Hematopoietic multipotent progenitor cell treated with erythropoietin and hydrocortisone succinate and interleukin-3 and kit ligand, for 17 days (in vitro differentiated cells): ENCODE measurements around the gene IGSF5.
"Not testable (repeated sequence)": the region's sequence is repeated elsewhere in the genome, so short reads cannot be mapped to it uniquely, and the experiment has no call there.

Experiments used
- DNase-seq: peaks from one replicate; pipeline ENCODE4 v3.0.0-alpha.2; 2015; ENCODE audit warnings: low spot score

Gene IGSF5

DNA sequence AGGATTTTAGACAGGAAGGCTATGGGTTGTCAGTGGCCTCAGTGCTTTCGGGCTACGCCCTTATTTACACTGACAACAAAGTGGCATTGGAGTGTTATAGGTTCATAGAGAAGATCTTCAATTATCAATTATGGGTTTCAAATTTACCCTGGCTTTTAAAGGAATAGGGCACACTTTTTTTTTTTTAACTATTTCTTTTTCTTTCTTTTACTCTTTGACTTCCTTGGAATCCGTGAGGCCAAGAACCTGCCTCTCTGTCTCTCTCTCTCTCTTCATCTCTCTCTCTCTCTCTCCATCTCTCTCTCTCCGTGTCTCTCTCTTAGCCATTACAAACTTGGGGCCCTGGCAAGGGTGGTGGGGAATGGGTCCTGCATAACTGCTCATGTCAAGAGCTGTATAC lies at the start of gene IGSF5:
IGSF5 (plus strand) TSS at position 301 of the 400 bp plus-strand sequence. CDS start 327 bp downstream, outside the sequence.
- DNase-seq = not testable (repeated sequence)

DNA sequence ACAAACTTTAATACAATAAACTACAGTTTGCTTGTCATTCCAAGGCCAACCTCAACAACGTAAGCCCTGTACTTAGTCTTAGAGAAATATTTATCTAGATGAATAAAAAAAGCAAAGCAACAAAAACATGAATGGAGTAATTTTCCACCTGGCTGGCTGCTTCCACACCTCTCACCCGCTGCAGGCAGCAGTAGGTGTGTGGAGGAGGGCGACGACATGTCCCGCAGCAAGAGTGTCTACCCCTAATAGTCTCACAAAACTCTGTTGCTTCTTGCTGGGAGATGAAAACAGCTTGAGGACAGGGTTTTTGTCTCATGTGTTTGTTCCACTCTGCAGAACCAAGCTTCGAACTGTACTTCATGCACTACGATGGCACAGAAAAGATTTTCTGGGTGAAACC lies 48.8 kb upstream of the IGSF5 start:
- DNase-seq = no peak

DNA sequence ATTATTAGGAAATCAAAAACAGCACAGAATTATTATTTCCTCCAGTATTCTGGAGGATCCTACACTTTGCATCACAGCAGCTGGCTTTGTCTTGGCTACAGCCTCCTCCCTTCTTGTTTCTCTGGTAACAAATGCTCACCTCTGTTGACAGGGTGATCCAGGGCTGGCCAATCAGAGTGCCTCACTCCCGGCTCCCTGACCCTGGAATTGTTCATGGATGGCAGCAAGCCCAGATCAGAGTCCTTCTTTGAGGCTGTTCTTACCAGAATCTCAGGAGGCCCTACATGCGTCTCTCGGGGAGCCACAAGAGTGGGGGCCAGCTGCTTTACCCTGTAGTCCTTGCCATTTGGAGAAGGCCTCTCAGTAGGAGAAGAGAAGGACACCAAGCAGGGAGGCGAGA lies 48.4 kb upstream of the IGSF5 start:
- DNase-seq = no peak

DNA sequence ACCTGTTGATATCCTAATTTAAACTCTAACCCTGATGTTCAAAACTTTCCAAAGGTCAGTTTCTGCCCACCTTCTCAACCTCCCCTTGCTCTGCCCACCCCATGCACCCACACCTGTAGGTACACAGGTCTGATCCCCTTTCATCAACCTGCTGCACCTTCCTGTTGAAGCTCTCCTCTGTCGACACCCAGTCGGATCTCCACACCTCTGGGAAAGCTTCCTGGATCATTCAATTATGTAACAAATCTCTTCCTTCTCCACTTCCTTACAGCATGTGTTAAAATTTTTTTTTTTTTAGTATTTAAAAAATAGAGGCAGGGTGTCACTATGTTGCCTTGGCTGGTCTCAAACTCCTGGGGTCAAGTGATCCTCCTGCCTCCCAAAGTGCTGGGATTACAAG lies 44.7 kb upstream of the IGSF5 start:
- DNase-seq = no peak

GRCh38 chr21:39703578-39703977 lies 41.4 kb upstream of the IGSF5 start:
- DNase-seq = no peak

DNA sequence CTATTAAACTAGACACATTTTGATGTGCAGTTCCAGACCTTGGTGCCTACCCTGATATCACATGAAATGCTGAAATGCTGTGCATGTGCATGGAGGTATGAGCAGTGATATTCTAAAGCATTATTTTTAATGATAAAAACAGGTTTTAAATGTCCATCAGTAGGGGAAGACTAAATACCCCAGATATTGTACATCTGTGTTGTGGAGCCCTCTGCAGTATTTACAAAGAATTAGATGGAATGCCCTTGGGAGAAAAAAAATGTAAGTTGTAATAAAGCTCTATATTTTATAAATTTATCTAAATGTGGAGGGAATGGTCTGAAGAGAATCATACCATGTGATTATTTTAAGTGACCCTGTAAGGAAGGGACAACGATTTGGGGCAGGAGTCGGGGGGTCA lies 39.1 kb upstream of the IGSF5 start:
- DNase-seq = no peak

- no peak for DNase-seq
These were observed 37.7 kb upstream of the IGSF5 start for GRCh38 chr21:39707316-39707715.

GRCh38 chr21:39710866-39711265 lies 34.1 kb upstream of the IGSF5 start:
- no peak for DNase-seq

GRCh38 chr21:39712273-39712672 lies 32.7 kb upstream of the IGSF5 start:
- no peak for DNase-seq

GRCh38 chr21:39712976-39713375 lies 32.0 kb upstream of the IGSF5 start:
- no peak for DNase-seq

DNA sequence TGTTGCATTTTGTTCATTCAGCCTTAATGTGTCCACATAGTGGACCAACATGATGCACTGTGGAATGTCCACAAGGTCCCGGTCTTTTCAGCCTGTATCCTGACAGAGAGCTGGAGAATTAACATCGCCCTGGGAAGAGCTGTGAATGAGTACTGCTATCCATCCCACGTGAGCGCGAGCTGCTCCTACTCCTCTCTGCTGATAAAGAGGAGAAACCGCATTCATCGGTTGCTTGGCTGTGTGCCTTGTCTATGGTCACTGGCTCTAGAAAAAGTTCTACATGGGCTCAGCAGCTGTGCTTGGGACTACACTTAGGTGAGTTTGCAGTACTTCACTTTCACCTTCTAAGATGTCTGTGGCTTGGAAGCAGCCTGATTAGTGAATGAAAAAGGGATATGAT lies 31.1 kb upstream of the IGSF5 start:
- no peak for DNase-seq

DNA sequence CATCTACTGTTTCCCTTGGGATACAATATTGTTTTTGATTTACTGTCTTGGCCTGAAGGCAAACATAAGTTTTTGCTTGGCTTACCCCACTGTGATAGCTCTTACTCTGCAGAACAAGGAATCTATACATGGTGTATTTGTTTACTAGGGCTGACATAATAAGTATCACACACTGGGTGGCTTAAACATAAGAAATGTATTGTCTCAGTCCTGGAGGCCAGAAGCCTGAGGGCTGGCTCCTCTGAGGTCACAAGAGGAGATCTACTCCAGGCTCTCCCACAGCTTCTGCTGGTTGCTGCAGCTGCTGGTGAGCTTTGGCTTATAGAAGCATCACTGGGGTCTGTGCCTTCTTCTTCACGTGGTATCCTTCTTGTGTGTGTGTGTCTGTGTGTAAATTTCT lies 30.7 kb upstream of the IGSF5 start:
- no peak for DNase-seq

DNA sequence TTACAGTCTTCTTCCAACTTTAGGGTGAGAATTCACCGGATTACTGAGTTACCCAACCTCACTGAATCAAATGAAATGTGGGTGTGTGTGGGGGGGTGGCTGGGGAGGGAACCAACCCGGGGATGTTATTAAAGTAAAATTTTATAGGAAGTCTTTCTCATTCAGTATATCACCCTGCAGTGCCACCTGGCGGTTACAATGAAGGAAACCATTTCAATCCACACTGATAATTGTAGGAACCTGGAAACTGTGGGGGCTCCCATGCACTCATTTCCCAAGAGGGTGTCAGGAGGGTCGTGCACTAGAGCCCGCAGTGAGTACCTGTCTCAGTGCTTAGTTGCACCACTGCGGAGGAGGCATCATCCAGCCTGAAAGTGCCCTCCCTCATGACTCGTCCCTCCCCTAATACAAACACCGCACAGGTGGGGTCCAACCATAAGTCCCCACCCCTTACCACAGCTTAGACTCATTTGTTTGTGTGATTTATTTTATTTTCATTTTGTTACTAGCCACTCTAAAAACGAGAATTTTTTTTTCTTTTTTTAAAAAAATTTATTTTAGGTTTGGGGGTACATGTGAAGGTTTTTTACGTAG lies 29.1 kb upstream of the IGSF5 start:
- peak; percentile 8 for DNase-seq

DNA sequence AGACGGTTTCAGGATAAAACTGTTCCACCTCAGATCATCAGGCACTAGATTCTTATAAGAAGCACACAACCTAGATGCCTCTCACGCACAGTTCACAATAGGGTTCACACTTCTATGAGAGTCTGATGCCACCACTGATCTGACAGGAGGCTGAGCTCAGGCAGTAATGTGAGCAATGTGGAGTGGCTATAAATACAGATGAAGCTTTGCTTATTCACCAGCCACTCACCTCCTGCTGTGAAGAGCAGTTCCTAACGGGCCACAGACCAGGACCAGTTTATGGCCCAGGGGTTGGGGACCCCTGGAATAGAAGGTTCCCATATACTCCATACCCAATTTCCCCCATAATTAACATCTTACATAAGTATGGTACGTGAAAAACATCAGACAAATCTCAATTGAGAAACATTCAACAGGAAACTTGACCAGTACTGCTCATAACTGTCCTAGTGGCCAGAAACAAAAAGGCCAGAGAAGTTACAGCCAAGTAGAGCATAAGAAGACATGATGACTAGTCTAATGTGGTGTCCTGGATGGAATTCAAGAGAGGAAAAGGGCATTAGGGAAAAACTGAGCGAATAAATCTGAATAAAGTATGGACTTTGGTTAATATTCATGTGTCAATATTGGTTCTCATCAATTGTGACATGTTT lies 24.7 kb upstream of the IGSF5 start:
- no peak for DNase-seq

GRCh38 chr21:39721885-39722284 lies 23.1 kb upstream of the IGSF5 start:
- DNase-seq = no peak

DNA sequence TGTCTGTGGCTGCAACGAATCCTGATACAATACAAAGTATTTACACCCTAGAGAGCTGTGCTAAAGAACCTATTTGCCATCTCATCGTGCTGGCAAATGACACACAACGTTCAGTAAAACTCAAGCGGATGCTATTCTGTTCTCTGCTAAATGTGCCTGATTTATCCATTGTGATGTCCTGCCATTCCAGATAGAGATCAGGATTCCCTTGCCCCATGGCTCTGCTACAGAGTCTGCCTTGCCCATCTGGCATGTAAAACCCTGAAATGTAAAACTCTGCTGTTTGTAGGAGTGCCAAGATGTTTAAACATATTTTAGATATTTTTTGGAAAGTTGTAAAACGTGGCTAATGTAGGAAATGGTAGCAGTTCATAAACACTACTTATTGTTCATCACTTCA lies 20.0 kb upstream of the IGSF5 start:
- DNase-seq = no peak

GRCh38 chr21:39726133-39726532 lies 18.9 kb upstream of the IGSF5 start:
- DNase-seq = no peak

DNA sequence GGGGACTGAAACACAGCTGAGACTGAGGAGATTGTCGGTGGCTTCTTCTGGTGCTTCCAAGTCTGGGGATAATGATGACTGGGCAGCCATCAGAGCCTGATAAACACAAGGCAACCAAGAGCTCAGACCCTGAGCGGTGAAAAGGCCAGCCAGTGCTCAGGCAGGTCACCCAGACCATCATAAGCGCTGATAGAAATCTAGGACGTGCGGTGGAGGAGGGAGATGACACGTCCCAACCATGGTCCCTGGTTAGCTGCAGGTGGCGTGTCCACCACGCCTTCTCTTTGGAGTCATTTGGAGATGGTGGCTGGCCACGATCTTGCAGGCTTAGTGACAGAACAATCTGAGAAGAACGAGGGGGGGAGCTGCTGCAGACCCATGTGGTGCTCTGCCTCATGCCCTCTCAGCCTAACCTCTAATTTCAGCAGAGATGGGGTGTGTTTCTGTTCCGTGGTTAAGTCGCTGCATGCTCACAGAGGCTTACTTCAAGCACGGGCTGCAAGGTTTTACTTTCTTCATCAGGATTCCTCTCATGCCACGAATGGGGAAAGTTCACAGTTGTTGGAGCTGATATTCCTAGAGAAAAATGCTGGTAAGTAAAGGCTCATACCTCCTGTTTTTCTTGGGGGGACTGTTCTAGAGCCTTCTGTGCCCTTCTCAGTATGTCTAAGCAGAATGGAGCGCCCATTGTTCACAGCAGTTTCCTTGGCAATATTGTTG lies 17.4 kb upstream of the IGSF5 start:
- no peak for DNase-seq

GRCh38 chr21:39728341-39728740 lies 16.6 kb upstream of the IGSF5 start:
- DNase-seq = no peak

DNA sequence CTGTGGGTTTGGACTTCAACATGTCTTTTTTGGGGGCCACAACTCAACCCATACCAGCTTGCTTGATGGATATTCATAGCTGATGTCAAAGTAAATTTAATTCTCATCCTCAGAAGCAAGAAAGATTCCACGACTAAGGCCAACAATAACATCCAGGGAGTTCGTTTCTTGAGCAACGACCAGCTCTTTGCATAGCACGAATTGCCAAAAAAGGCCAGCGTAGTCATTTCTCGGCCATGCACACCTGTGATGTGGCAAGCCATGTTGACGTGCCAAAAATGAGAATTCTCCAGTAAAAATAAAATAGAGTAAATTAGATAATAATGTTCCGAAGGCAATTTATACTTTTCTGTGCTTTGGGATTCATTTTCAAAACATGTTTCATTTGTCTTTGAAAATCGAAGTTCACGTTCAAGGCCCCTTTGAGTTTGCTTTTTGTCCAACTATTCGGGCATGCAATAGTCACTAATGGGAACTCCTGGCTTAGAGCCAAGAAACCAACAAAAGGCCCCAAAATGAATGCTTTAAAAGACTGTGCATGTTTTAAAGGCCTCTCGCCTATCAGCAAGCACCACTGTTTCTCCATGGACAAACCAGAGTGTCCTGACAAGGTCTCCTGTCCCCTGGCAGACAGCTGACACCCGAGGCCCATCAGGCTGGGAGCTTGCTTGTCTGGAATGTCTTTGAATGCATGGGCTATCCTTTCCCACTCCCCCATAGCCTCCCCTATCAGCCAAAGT lies 14.4 kb upstream of the IGSF5 start:
- no peak for DNase-seq

DNA sequence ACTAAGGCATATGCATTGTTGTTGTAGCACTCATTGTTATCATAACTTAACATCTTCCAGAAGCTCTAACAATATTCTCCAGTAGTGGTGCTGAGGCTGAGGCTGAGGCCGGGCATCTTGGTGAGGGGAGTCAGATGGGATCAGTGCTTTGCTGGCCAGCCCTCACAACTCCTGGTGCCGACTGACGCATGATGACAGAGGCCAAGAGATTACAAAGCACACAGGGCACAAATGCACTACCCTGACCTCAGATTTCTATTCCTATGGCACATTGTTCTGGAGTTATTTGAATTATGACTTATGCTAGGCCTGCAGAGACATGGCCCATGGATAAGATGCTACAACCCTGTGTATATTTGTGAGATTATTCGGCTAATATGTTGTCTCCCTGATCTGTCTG lies 8.3 kb upstream of the IGSF5 start:
- no peak for DNase-seq

- DNase-seq = no peak
These were observed 7.5 kb upstream of the IGSF5 start for GRCh38 chr21:39737376-39738000.
